Suprapubic skin (tissue), 4 donors: ENCODE data around the gene MAGEB2.

ENCODE experiments used
- CTCF ChIP-seq, 2 donors: fragments of 200-600 bp in 1 of 2; fragments of 450-650 bp in 1 of 2; sonication (generic) in 1 of 2; IDR thresholded peaks; one replicate each; pipeline ENCODE4 v1.5.1; 2016 to 2019; ENCODE audit warnings: antibody characterized with exemption in 2 of 2, mild to moderate bottlenecking in 1 of 2, moderate library complexity in 1 of 2
- EP300 ChIP-seq: sonication (generic); formaldehyde crosslinking; IDR thresholded peaks from one replicate; pipeline ENCODE4 v1.6.1; 2017; ENCODE audit warnings: antibody characterized with exemption
- POLR2AphosphoS5 ChIP-seq, 3 donors: sonication (generic); formaldehyde crosslinking; IDR thresholded peaks; one replicate each; pipeline ENCODE4 v1.6.1; 2017; ENCODE audit warnings: antibody characterized with exemption in 3 of 3

GRCh38 chrX:30224536-30224935, 9.2 kb downstream of the MAGEB2 start:
- TF ChIP-seq EP300 (no peak), CTCF (IDR thresholded peaks at IDR 0.05) (no peak), POLR2AphosphoS5 (IDR thresholded peaks at IDR 0.05) (no peak)
